ENCODE data around the gene UXS1.

UXS1 gene

GRCh38 chr2:106195981-106196380, 1.9 kb upstream of the UXS1 start:
- Histone ChIP-seq H3K36me3 (ENCODE audit: control insufficient read depth in 1 of 2, insufficient read depth in 2 of 2, low read length in 2 of 2) (no peaks in the 10 kb centered on the region), H3K4me3 (ENCODE audit: low read depth, low read length) (no peak overlapping the region), H3K14ac (ENCODE audit: low read length) (no peak overlapping the region), H2BK12ac (ENCODE audit: low read length) (no peak overlapping the region), H2BK120ac (ENCODE audit: insufficient read depth, low read length, poor library complexity) (no peak overlapping the region), H2AK5ac (ENCODE audit: low read length) (no peak overlapping the region), H4K12ac (ENCODE audit: low read depth, low read length) (no peak overlapping the region), H3K18ac (ENCODE audit: low read length) (no peak overlapping the region), H3K9me3 (ENCODE audit: insufficient read depth, low read depth, low read length) (no peaks in the 10 kb centered on the region), H4K91ac (ENCODE audit: low read depth, low read length) (no peak overlapping the region), H3K27ac (ENCODE audit: low read depth, low read length) (no peak overlapping the region), H3K4me2 (ENCODE audit: low read length) (no peak overlapping the region), H2AFZ (ENCODE audit: insufficient read depth, low read length, poor library complexity) (no peak overlapping the region), H3K23ac (ENCODE audit: low read length) (no peak overlapping the region), H3K4me1 (ENCODE audit: control insufficient read depth in 1 of 2, insufficient read depth in 2 of 2, low read length in 2 of 2) (peaks cover 4 to 11% of the 10 kb centered on the region in 2 experiments), H3K4ac (ENCODE audit: low read depth, low read length) (no peak overlapping the region), H2BK5ac (ENCODE audit: low read depth, low read length, poor library complexity) (no peak overlapping the region), H3K79me2 (ENCODE audit: control insufficient read depth, insufficient read depth, low read length, poor library complexity) (peaks cover 7% of the 10 kb centered on the region), H4K8ac (ENCODE audit: low read depth, low read length) (no peak overlapping the region), H3K27me3 (ENCODE audit: insufficient read depth, low read length) (no peaks in the 10 kb centered on the region), H3K79me1 (ENCODE audit: low read length) (peaks cover 9% of the 10 kb centered on the region), H3K9ac (ENCODE audit: low read length) (no peak overlapping the region)
- no peak for DNase-seq
- WGBS (ENCODE audit: extremely low coverage, insufficient coverage, insufficient read length), result no CpG with 5 or more reads among the region's 6 CpGs

GRCh38 chr2:106195456-106195855, 1.4 kb upstream of the UXS1 start:
- Histone ChIP-seq H3K27ac (ENCODE audit: low read depth, low read length) (no peak overlapping the region), H3K4me3 (ENCODE audit: low read depth, low read length) (no peak overlapping the region), H2BK12ac (ENCODE audit: low read length) (no peak overlapping the region), H3K27me3 (ENCODE audit: insufficient read depth, low read length) (no peaks in the 10 kb centered on the region), H2AFZ (ENCODE audit: insufficient read depth, low read length, poor library complexity) (no peak overlapping the region), H3K4ac (ENCODE audit: low read depth, low read length) (no peak overlapping the region), H3K14ac (ENCODE audit: low read length) (no peak overlapping the region), H2BK5ac (ENCODE audit: low read depth, low read length, poor library complexity) (no peak overlapping the region), H4K91ac (ENCODE audit: low read depth, low read length) (no peak overlapping the region), H2BK120ac (ENCODE audit: insufficient read depth, low read length, poor library complexity) (no peak overlapping the region), H3K23ac (ENCODE audit: low read length) (no peak overlapping the region), H4K8ac (ENCODE audit: low read depth, low read length) (no peak overlapping the region), H4K12ac (ENCODE audit: low read depth, low read length) (no peak overlapping the region), H3K9ac (ENCODE audit: low read length) (no peak overlapping the region), H3K79me1 (ENCODE audit: low read length) (peaks cover 9% of the 10 kb centered on the region), H3K4me2 (ENCODE audit: low read length) (no peak overlapping the region), H3K79me2 (ENCODE audit: control insufficient read depth, insufficient read depth, low read length, poor library complexity) (peaks cover 7% of the 10 kb centered on the region), H3K9me3 (ENCODE audit: insufficient read depth, low read depth, low read length) (no peaks in the 10 kb centered on the region), H3K36me3 (ENCODE audit: control insufficient read depth in 1 of 2, insufficient read depth in 2 of 2, low read length in 2 of 2) (no peaks in the 10 kb centered on the region), H2AK5ac (ENCODE audit: low read length) (no peak overlapping the region), H3K18ac (ENCODE audit: low read length) (no peak overlapping the region), H3K4me1 (ENCODE audit: control insufficient read depth in 1 of 2, insufficient read depth in 2 of 2, low read length in 2 of 2) (peaks cover 4 to 11% of the 10 kb centered on the region in 2 experiments)
- no CpG with 5 or more reads among the region's 6 CpGs for WGBS (ENCODE audit: extremely low coverage, insufficient coverage, insufficient read length)
- no peak for DNase-seq

GRCh38 chr2:106193690-106193976, 468 bp downstream of the UXS1 start:
- Histone ChIP-seq H3K23ac (ENCODE audit: low read length) (no peak overlapping the region), H2AK5ac (ENCODE audit: low read length) (no peak overlapping the region), H2BK5ac (ENCODE audit: low read depth, low read length, poor library complexity) (peak overlapping the region; percentile 57), H3K4me2 (ENCODE audit: low read length) (peak overlapping the region; percentile 92), H3K27me3 (ENCODE audit: insufficient read depth, low read length) (no peaks in the 10 kb centered on the region), H3K79me1 (ENCODE audit: low read length) (peaks cover 9% of the 10 kb centered on the region), H3K9ac (ENCODE audit: low read length) (peak overlapping the region; percentile 44), H3K14ac (ENCODE audit: low read length) (peak overlapping the region; percentile 80), H3K9me3 (ENCODE audit: insufficient read depth, low read depth, low read length) (no peaks in the 10 kb centered on the region), H4K91ac (ENCODE audit: low read depth, low read length) (peak overlapping the region; percentile 77), H3K36me3 (ENCODE audit: control insufficient read depth in 1 of 2, insufficient read depth in 2 of 2, low read length in 2 of 2) (peaks cover 0 to under 1% of the 10 kb centered on the region in 2 experiments), H3K4ac (ENCODE audit: low read depth, low read length) (peak overlapping the region; percentile 95), H3K79me2 (ENCODE audit: control insufficient read depth, insufficient read depth, low read length, poor library complexity) (peaks cover 10% of the 10 kb centered on the region), H3K18ac (ENCODE audit: low read length) (peak overlapping the region; percentile 89), H3K27ac (ENCODE audit: low read depth, low read length) (peak overlapping the region; percentile 61), H3K4me1 (ENCODE audit: control insufficient read depth in 1 of 2, insufficient read depth in 2 of 2, low read length in 2 of 2) (peaks cover 4 to 11% of the 10 kb centered on the region in 2 experiments), H2AFZ (ENCODE audit: insufficient read depth, low read length, poor library complexity) (peak overlapping the region; percentile 96), H2BK12ac (ENCODE audit: low read length) (no peak overlapping the region), H4K8ac (ENCODE audit: low read depth, low read length) (peak overlapping the region; percentile 94), H3K4me3 (ENCODE audit: low read depth, low read length) (peak overlapping the region; percentile 82), H4K12ac (ENCODE audit: low read depth, low read length) (peak overlapping the region; percentile 77), H2BK120ac (ENCODE audit: insufficient read depth, low read length, poor library complexity) (peak overlapping the region; percentile 74)
- DNase-seq, result no peak
- no CpG with 5 or more reads among the region's 37 CpGs for WGBS (ENCODE audit: extremely low coverage, insufficient coverage, insufficient read length)

- Histone ChIP-seq H3K9ac (ENCODE audit: low read length) (peak overlapping the region; percentile 44), H2AK5ac (ENCODE audit: low read length) (no peak overlapping the region), H3K23ac (ENCODE audit: low read length) (no peak overlapping the region), H3K4me1 (ENCODE audit: control insufficient read depth in 1 of 2, insufficient read depth in 2 of 2, low read length in 2 of 2) (peaks cover 4 to 8% of the 10 kb centered on the region in 2 experiments), H3K79me2 (ENCODE audit: control insufficient read depth, insufficient read depth, low read length, poor library complexity) (peaks cover 14% of the 10 kb centered on the region), H2BK120ac (ENCODE audit: insufficient read depth, low read length, poor library complexity) (peak overlapping the region; percentile 74), H3K27me3 (ENCODE audit: insufficient read depth, low read length) (no peaks in the 10 kb centered on the region), H3K27ac (ENCODE audit: low read depth, low read length) (no peak overlapping the region), H3K18ac (ENCODE audit: low read length) (peak overlapping the region; percentile 89), H2AFZ (ENCODE audit: insufficient read depth, low read length, poor library complexity) (peak overlapping the region; percentile 96), H3K9me3 (ENCODE audit: insufficient read depth, low read depth, low read length) (no peaks in the 10 kb centered on the region), H2BK5ac (ENCODE audit: low read depth, low read length, poor library complexity) (peak overlapping the region; percentile 57), H3K79me1 (ENCODE audit: low read length) (peaks cover 9% of the 10 kb centered on the region), H4K91ac (ENCODE audit: low read depth, low read length) (peak overlapping the region; percentile 77), H3K4me2 (ENCODE audit: low read length) (peak overlapping the region; percentile 92), H2BK12ac (ENCODE audit: low read length) (no peak overlapping the region), H3K14ac (ENCODE audit: low read length) (peak overlapping the region; percentile 80), H4K8ac (ENCODE audit: low read depth, low read length) (no peak overlapping the region), H4K12ac (ENCODE audit: low read depth, low read length) (peak overlapping the region; percentile 77), H3K4me3 (ENCODE audit: low read depth, low read length) (peak overlapping the region; percentile 82), H3K4ac (ENCODE audit: low read depth, low read length) (peak overlapping the region; percentile 95), H3K36me3 (ENCODE audit: control insufficient read depth in 1 of 2, insufficient read depth in 2 of 2, low read length in 2 of 2) (peaks cover 1 to 3% of the 10 kb centered on the region in 2 experiments)
- DNase-seq, result peak; percentile 82 to 87
- WGBS (ENCODE audit: extremely low coverage, insufficient coverage, insufficient read length), result no CpG with 5 or more reads among the region's 30 CpGs
Measured at GRCh38 chr2:106192752-106193689, 1.1 kb downstream of the UXS1 start.
